T-helper 2 cell treated with Interferon-gamma antibody and Interleukin-4, amounts not matched to agents 5 μg/mL and 100 μg/mL, for 36 hours (primary cell): Measurements from ENCODE around the gene RSRP1.

Source experiments
- DNase-seq: peaks from one replicate; pipeline ENCODE4 v3.0.0; 2021; ENCODE audit warnings: low spot score
- H3K27ac Mint-ChIP-seq: one replicate; pipeline ENCODE4 v1.8.0; 2021; ENCODE audit warnings: mild to moderate bottlenecking, mixed read lengths
- H3K27me3 Mint-ChIP-seq: one replicate; pipeline ENCODE4 v1.8.0; 2021; ENCODE audit warnings: low read depth, mixed read lengths
- H3K36me3 Mint-ChIP-seq: one replicate; pipeline ENCODE4 v1.8.0; 2021; ENCODE audit warnings: low read depth, mixed read lengths
- H3K4me1 Mint-ChIP-seq: one replicate; pipeline ENCODE4 v1.8.0; 2021; ENCODE audit warnings: low read depth, mixed read lengths
- H3K4me3 Mint-ChIP-seq: one replicate; pipeline ENCODE4 v1.8.0; 2022; ENCODE audit warnings: mild to moderate bottlenecking, moderate library complexity, mixed read lengths
- H3K9me3 Mint-ChIP-seq: one replicate; pipeline ENCODE4 v1.8.0; 2021; ENCODE audit warnings: mixed read lengths

RSRP1 gene

GRCh38 chr1:25217015-25217414 is 30.2 kb downstream of the RSRP1 start:
- DNase-seq, result no peak
- Mint-ChIP-seq H3K9me3 (no peaks in the 10 kb centered on the region), H3K36me3 (peaks cover 6% of the 10 kb centered on the region), H3K27me3 (peaks cover 2% of the 10 kb centered on the region), H3K4me1 (peaks cover 6% of the 10 kb centered on the region), H3K27ac (no peak overlapping the region), H3K4me3 (no peak overlapping the region)

GRCh38 chr1:25216123-25216522 is 31.1 kb downstream of the RSRP1 start:
- H3K27me3 Mint-ChIP-seq, result peaks cover 4% of the 10 kb centered on the region
- H3K36me3 Mint-ChIP-seq, result peaks cover 2% of the 10 kb centered on the region
- no peak overlapping the region for H3K27ac Mint-ChIP-seq
- H3K4me1 Mint-ChIP-seq, result peaks cover 6% of the 10 kb centered on the region
- no peaks in the 10 kb centered on the region for H3K9me3 Mint-ChIP-seq
- H3K4me3 Mint-ChIP-seq, result no peak overlapping the region
- no peak for DNase-seq

- H3K9me3 Mint-ChIP-seq, result no peaks in the 10 kb centered on the region
- H3K4me1 Mint-ChIP-seq, result peaks cover 6% of the 10 kb centered on the region
- no peak overlapping the region for H3K4me3 Mint-ChIP-seq
- no peak overlapping the region for H3K27ac Mint-ChIP-seq
- H3K36me3 Mint-ChIP-seq, result no peaks in the 10 kb centered on the region
- DNase-seq, result no peak
- peaks cover 6% of the 10 kb centered on the region for H3K27me3 Mint-ChIP-seq
Observed at GRCh38 chr1:25212725-25213124, 34.5 kb downstream of the RSRP1 start.

- no peaks in the 10 kb centered on the region for H3K9me3 Mint-ChIP-seq
- peaks cover 2% of the 10 kb centered on the region for H3K4me1 Mint-ChIP-seq
- no peak for DNase-seq
- H3K36me3 Mint-ChIP-seq, result no peaks in the 10 kb centered on the region
- H3K27me3 Mint-ChIP-seq, result peaks cover 9% of the 10 kb centered on the region
- H3K27ac Mint-ChIP-seq, result no peak overlapping the region
- no peak overlapping the region for H3K4me3 Mint-ChIP-seq
Observed at GRCh38 chr1:25210728-25211127, 36.5 kb downstream of the RSRP1 start.

GRCh38 chr1:25209516-25209915 is 37.7 kb downstream of the RSRP1 start:
- Mint-ChIP-seq H3K36me3 (no peaks in the 10 kb centered on the region), H3K9me3 (no peaks in the 10 kb centered on the region), H3K4me1 (no peaks in the 10 kb centered on the region), H3K27ac (no peak overlapping the region), H3K4me3 (no peak overlapping the region), H3K27me3 (peaks cover 16% of the 10 kb centered on the region)
- no peak for DNase-seq

- no peaks in the 10 kb centered on the region for H3K36me3 Mint-ChIP-seq
- no peaks in the 10 kb centered on the region for H3K4me1 Mint-ChIP-seq
- DNase-seq, result no peak
- peaks cover 18% of the 10 kb centered on the region for H3K27me3 Mint-ChIP-seq
- H3K27ac Mint-ChIP-seq, result no peak overlapping the region
- no peak overlapping the region for H3K4me3 Mint-ChIP-seq
- H3K9me3 Mint-ChIP-seq, result no peaks in the 10 kb centered on the region
Observed at GRCh38 chr1:25208561-25209222, 38.6 kb downstream of the RSRP1 start.

- Mint-ChIP-seq H3K27me3 (peaks cover 18% of the 10 kb centered on the region), H3K9me3 (no peaks in the 10 kb centered on the region), H3K27ac (no peak overlapping the region), H3K4me3 (no peak overlapping the region), H3K4me1 (no peaks in the 10 kb centered on the region), H3K36me3 (no peaks in the 10 kb centered on the region)
- no peak for DNase-seq
Observed at GRCh38 chr1:25208092-25208491, 39.2 kb downstream of the RSRP1 start.

GRCh38 chr1:25206201-25206600 is 41.1 kb downstream of the RSRP1 start:
- Mint-ChIP-seq H3K4me1 (no peaks in the 10 kb centered on the region), H3K36me3 (no peaks in the 10 kb centered on the region), H3K9me3 (no peaks in the 10 kb centered on the region), H3K4me3 (no peak overlapping the region), H3K27ac (no peak overlapping the region), H3K27me3 (peaks cover 15% of the 10 kb centered on the region)
- no peak for DNase-seq

- Mint-ChIP-seq H3K36me3 (no peaks in the 10 kb centered on the region), H3K27me3 (peaks cover 12% of the 10 kb centered on the region), H3K9me3 (no peaks in the 10 kb centered on the region), H3K4me1 (no peaks in the 10 kb centered on the region), H3K27ac (no peak overlapping the region), H3K4me3 (no peak overlapping the region)
- DNase-seq, result no peak
Observed at GRCh38 chr1:25205786-25206185, 41.5 kb downstream of the RSRP1 start.

GRCh38 chr1:25204797-25205480 is 42.3 kb downstream of the RSRP1 start:
- H3K36me3 Mint-ChIP-seq, result no peaks in the 10 kb centered on the region
- H3K4me1 Mint-ChIP-seq, result no peaks in the 10 kb centered on the region
- no peak overlapping the region for H3K27ac Mint-ChIP-seq
- DNase-seq, result peak; percentile 9
- peaks cover 12% of the 10 kb centered on the region for H3K27me3 Mint-ChIP-seq
- no peak overlapping the region for H3K4me3 Mint-ChIP-seq
- H3K9me3 Mint-ChIP-seq, result no peaks in the 10 kb centered on the region

- Mint-ChIP-seq H3K4me3 (no peak overlapping the region), H3K9me3 (no peaks in the 10 kb centered on the region), H3K36me3 (no peaks in the 10 kb centered on the region), H3K27ac (no peak overlapping the region), H3K27me3 (peaks cover 19% of the 10 kb centered on the region), H3K4me1 (peaks cover 4% of the 10 kb centered on the region)
- DNase-seq, result no peak
Observed at GRCh38 chr1:25201006-25201405, 46.2 kb downstream of the RSRP1 start.

- Mint-ChIP-seq H3K27me3 (peaks cover 10% of the 10 kb centered on the region), H3K9me3 (no peaks in the 10 kb centered on the region), H3K4me3 (no peak overlapping the region), H3K27ac (no peak overlapping the region), H3K36me3 (no peaks in the 10 kb centered on the region), H3K4me1 (peaks cover 4% of the 10 kb centered on the region)
- no peak for DNase-seq
Observed at GRCh38 chr1:25199819-25200620, 47.2 kb downstream of the RSRP1 start.

- Mint-ChIP-seq H3K4me1 (peaks cover 4% of the 10 kb centered on the region), H3K36me3 (no peaks in the 10 kb centered on the region), H3K9me3 (no peaks in the 10 kb centered on the region), H3K27me3 (peaks cover 7% of the 10 kb centered on the region), H3K27ac (no peak overlapping the region), H3K4me3 (no peak overlapping the region)
- no peak for DNase-seq
Observed at GRCh38 chr1:25198663-25199252, 48.5 kb downstream of the RSRP1 start.
